Gastroesophageal sphincter (tissue), 4 donors: ENCODE results near the gene CRYBA4. TPM values are rescaled to one million over a fixed set of nuclear protein-coding genes. Genes with fewer than 3 reads are reported as not detected.

Experiments
- ATAC-seq: fragments of 150-250 bp; one replicate; pipeline ENCODE4 v1.9.1; 2016; ENCODE audit warnings: mild to moderate bottlenecking, moderate library complexity
- H3K27ac ChIP-seq, 4 donors: fragments of 200-600 bp; sonication (generic) in 3 of 4; 1 replicate in 3 of 4; 2 replicates in 1 of 4; pipeline ENCODE4 v1.5.1; 2016 to 2019
- H3K27me3 ChIP-seq: fragments of 200-600 bp; sonication (generic); one replicate; pipeline ENCODE4 v1.5.1; 2019
- H3K36me3 ChIP-seq, 2 donors: fragments of 200-600 bp; sonication (generic); one replicate each; pipeline ENCODE4 v1.5.1; 2019; ENCODE audit warnings: control low read depth in 1 of 2
- H3K4me1 ChIP-seq, 3 donors: fragments of 200-600 bp; sonication (generic); 1 replicate in 2 of 3; 2 replicates in 1 of 3; pipeline ENCODE4 v1.5.1; 2016 to 2019; ENCODE audit warnings: control low read depth in 2 of 3
- H3K4me3 ChIP-seq, 2 donors: fragments of 200-600 bp; sonication (generic); one replicate each; pipeline ENCODE4 v1.5.1; 2019; ENCODE audit warnings: mild to moderate bottlenecking in 1 of 2, moderate library complexity in 1 of 2
- H3K9me3 ChIP-seq, 3 donors: fragments of 200-600 bp; sonication (generic); one replicate each; pipeline ENCODE4 v1.5.1; 2017 to 2019; ENCODE audit warnings: control low read depth in 2 of 3
- CTCF ChIP-seq, 4 experiments: fragments of 200-600 bp in 2 of 4; fragments of 450-650 bp in 2 of 4; sonication (generic) in 1 of 4; IDR thresholded peaks; one replicate each; pipeline ENCODE4 v1.5.1; 2017 to 2019; ENCODE audit warnings: antibody characterized with exemption in 4 of 4, mild to moderate bottlenecking in 2 of 4, moderate library complexity in 2 of 4
- EP300 ChIP-seq: sonication (generic); formaldehyde crosslinking; IDR thresholded peaks from one replicate; pipeline ENCODE4 v1.6.1; 2017; ENCODE audit warnings: antibody characterized with exemption, mild to moderate bottlenecking
- POLR2A ChIP-seq, 2 donors: fragments of 450-650 bp; IDR thresholded peaks; one replicate each; pipeline ENCODE4 v1.6.1; 2017; ENCODE audit warnings: antibody characterized with exemption in 2 of 2, mild to moderate bottlenecking in 2 of 2, moderate library complexity in 1 of 2
- POLR2AphosphoS5 ChIP-seq: sonication (generic); formaldehyde crosslinking; IDR thresholded peaks from one replicate; pipeline ENCODE4 v1.6.1; 2017; ENCODE audit warnings: antibody characterized with exemption
- WGBS, 2 donors: methylation state at CpG; one replicate each; pipeline ENCODE4 v1.1.5; 2018; ENCODE audit warnings: low coverage in 1 of 2; 5-methylcytosine and 5-hydroxymethylcytosine counted together
- total RNA-seq, 4 donors: library from RNA; depleted of rRNA; stranded (reverse); fragments of >200 nt; gene quantifications; one replicate each; pipeline ENCODE4 v1.1.0, GENCODE V29; 2016

Gene CRYBA4
- total RNA-seq, 4 donors from 2014 or later: not detected

GRCh38 chr22:26584010-26584409, 37.8 kb upstream of the CRYBA4 start:
- Histone ChIP-seq H3K27me3 (no peaks in the 10 kb centered on the region), H3K36me3 (peaks cover 0 to 8% of the 10 kb centered on the region in 2 donors), H3K27ac (no peak overlapping the region), H3K4me1 (peaks cover 0 to 22% (median 0%) of the 10 kb centered on the region in 3 donors), H3K9me3 (no peaks in the 10 kb centered on the region), H3K4me3 (no peak overlapping the region)
- ATAC-seq: no peak
- 75 to 85% methylated on average over 3 to 4 of the region's 4 CpGs for WGBS, 2 donors
- TF ChIP-seq EP300 (no peak), CTCF (IDR thresholded peaks at IDR 0.05) (no peak), POLR2A (IDR thresholded peaks at IDR 0.05) (no peak), POLR2AphosphoS5 (no peak)

GRCh38 chr22:26585104-26585790, 36.5 kb upstream of the CRYBA4 start:
- no peaks in the 10 kb centered on the region for H3K9me3 ChIP-seq
- ATAC-seq: no peak
- H3K4me3 ChIP-seq: no peak overlapping the region
- TF ChIP-seq POLR2AphosphoS5 (no peak), CTCF (IDR thresholded peaks at IDR 0.05) (no peak), EP300 (no peak), POLR2A (IDR thresholded peaks at IDR 0.05) (no peak)
- WGBS, 2 donors: no CpG with 5 or more reads among the region's 11 CpGs
- H3K27ac ChIP-seq: no peak overlapping the region
- peaks cover 0 to 28% (median 0%) of the 10 kb centered on the region in 3 donors for H3K4me1 ChIP-seq
- no peaks in the 10 kb centered on the region for H3K27me3 ChIP-seq
- peaks cover 0 to 8% of the 10 kb centered on the region in 2 donors for H3K36me3 ChIP-seq

- H3K4me3 ChIP-seq: no peak overlapping the region
- no peak for TF ChIP-seq EP300
- TF ChIP-seq POLR2A (IDR thresholded peaks at IDR 0.05): no peak
- TF ChIP-seq CTCF (IDR thresholded peaks at IDR 0.05): no peak
- TF ChIP-seq POLR2AphosphoS5: no peak
- H3K4me1 ChIP-seq: peaks cover 0 to 36% (median 3%) of the 10 kb centered on the region in 3 donors
- WGBS, 2 donors: 70 to 76% methylated on average over 7 of the region's 11 CpGs
- no peaks in the 10 kb centered on the region for H3K27me3 ChIP-seq
- H3K9me3 ChIP-seq: no peaks in the 10 kb centered on the region
- no peak for ATAC-seq
- peak overlapping the region in 2 of 4 donors; percentile 47 to 52 for H3K27ac ChIP-seq
- H3K36me3 ChIP-seq: peaks cover 0 to 4% of the 10 kb centered on the region in 2 donors
Measured at GRCh38 chr22:26586556-26587325, 35.0 kb upstream of the CRYBA4 start.

- H3K4me1 ChIP-seq: peaks cover 0 to 36% (median 3%) of the 10 kb centered on the region in 3 donors
- no peak for TF ChIP-seq CTCF (IDR thresholded peaks at IDR 0.05)
- no peak for TF ChIP-seq POLR2AphosphoS5
- TF ChIP-seq EP300: no peak
- no peak for TF ChIP-seq POLR2A (IDR thresholded peaks at IDR 0.05)
- 88 to 89% methylated on average over 4 of the region's 4 CpGs for WGBS, 2 donors
- H3K27me3 ChIP-seq: no peaks in the 10 kb centered on the region
- no peak overlapping the region for H3K4me3 ChIP-seq
- H3K27ac ChIP-seq: peak overlapping the region in 2 of 4 donors; percentile 86 to 89
- no peaks in the 10 kb centered on the region for H3K36me3 ChIP-seq
- no peaks in the 10 kb centered on the region for H3K9me3 ChIP-seq
- ATAC-seq: no peak
Measured at GRCh38 chr22:26587991-26588613, 33.7 kb upstream of the CRYBA4 start.
